ENCODE data around the gene MEA1.

MEA1 gene

GRCh38 chr6:43020052-43020705, 6.4 kb upstream of the MEA1 start:
- no peaks in the 10 kb centered on the region for H3K27me3 ChIP-seq (ENCODE audit: control insufficient read depth in 1 of 2, insufficient read depth in 2 of 2, low read length in 2 of 2)
- no peaks in the 10 kb centered on the region for H3K9me3 ChIP-seq (ENCODE audit: low read length)
- no peak overlapping the region for H3K4me3 ChIP-seq (ENCODE audit: low read depth in 1 of 2, low read length in 2 of 2)
- peaks cover 44% of the 10 kb centered on the region for H3K4me1 ChIP-seq (ENCODE audit: insufficient read depth, low read length)
- H3K36me3 ChIP-seq (ENCODE audit: insufficient read depth, low read length), result peaks cover 40% of the 10 kb centered on the region
- H3K27ac ChIP-seq (ENCODE audit: low read depth, low read length), result peak overlapping the region; percentile 90
- no peak overlapping the region for H3K9ac ChIP-seq (ENCODE audit: low read length)

- no peak overlapping the region for H3K27ac ChIP-seq (ENCODE audit: low read depth, low read length)
- no peaks in the 10 kb centered on the region for H3K27me3 ChIP-seq (ENCODE audit: control insufficient read depth in 1 of 2, insufficient read depth in 2 of 2, low read length in 2 of 2)
- no peaks in the 10 kb centered on the region for H3K9me3 ChIP-seq (ENCODE audit: low read length)
- no peak overlapping the region for H3K4me3 ChIP-seq (ENCODE audit: low read depth in 1 of 2, low read length in 2 of 2)
- H3K4me1 ChIP-seq (ENCODE audit: insufficient read depth, low read length), result peaks cover 49% of the 10 kb centered on the region
- no peak overlapping the region for H3K9ac ChIP-seq (ENCODE audit: low read length)
- H3K36me3 ChIP-seq (ENCODE audit: insufficient read depth, low read length), result peaks cover 30% of the 10 kb centered on the region
Observed at GRCh38 chr6:43019152-43019551, 5.4 kb upstream of the MEA1 start.

GRCh38 chr6:43016943-43017334, 3.2 kb upstream of the MEA1 start:
- Histone ChIP-seq H3K9me3 (ENCODE audit: low read length) (no peaks in the 10 kb centered on the region), H3K9ac (ENCODE audit: low read length) (no peak overlapping the region), H3K4me3 (ENCODE audit: low read depth in 1 of 2, low read length in 2 of 2) (no peak overlapping the region), H3K36me3 (ENCODE audit: insufficient read depth, low read length) (peaks cover 31% of the 10 kb centered on the region), H3K27ac (ENCODE audit: low read depth, low read length) (no peak overlapping the region), H3K4me1 (ENCODE audit: insufficient read depth, low read length) (peaks cover 47% of the 10 kb centered on the region), H3K27me3 (ENCODE audit: control insufficient read depth in 1 of 2, insufficient read depth in 2 of 2, low read length in 2 of 2) (no peaks in the 10 kb centered on the region)

GRCh38 chr6:43016176-43016942, 2.6 kb upstream of the MEA1 start:
- Histone ChIP-seq H3K36me3 (ENCODE audit: insufficient read depth, low read length) (peaks cover 37% of the 10 kb centered on the region), H3K9ac (ENCODE audit: low read length) (no peak overlapping the region), H3K4me1 (ENCODE audit: insufficient read depth, low read length) (peaks cover 47% of the 10 kb centered on the region), H3K27me3 (ENCODE audit: control insufficient read depth in 1 of 2, insufficient read depth in 2 of 2, low read length in 2 of 2) (no peaks in the 10 kb centered on the region), H3K9me3 (ENCODE audit: low read length) (no peaks in the 10 kb centered on the region), H3K4me3 (ENCODE audit: low read depth in 1 of 2, low read length in 2 of 2) (no peak overlapping the region), H3K27ac (ENCODE audit: low read depth, low read length) (no peak overlapping the region)

GRCh38 chr6:43014434-43014909, 726 bp upstream of the MEA1 start:
- Histone ChIP-seq H3K4me1 (ENCODE audit: insufficient read depth, low read length) (peaks cover 39% of the 10 kb centered on the region), H3K27ac (ENCODE audit: low read depth, low read length) (peak overlapping the region; percentile 68), H3K4me3 (ENCODE audit: low read depth in 1 of 2, low read length in 2 of 2) (peak overlapping the region; percentile 75 to 89), H3K9me3 (ENCODE audit: low read length) (no peaks in the 10 kb centered on the region), H3K27me3 (ENCODE audit: control insufficient read depth in 1 of 2, insufficient read depth in 2 of 2, low read length in 2 of 2) (no peaks in the 10 kb centered on the region), H3K36me3 (ENCODE audit: insufficient read depth, low read length) (peaks cover 46% of the 10 kb centered on the region), H3K9ac (ENCODE audit: low read length) (peak overlapping the region; percentile 85)

- Histone ChIP-seq H3K4me3 (ENCODE audit: low read depth in 1 of 2, low read length in 2 of 2) (peak overlapping the region; percentile 50 to 89), H3K9ac (ENCODE audit: low read length) (peak overlapping the region; percentile 72), H3K36me3 (ENCODE audit: insufficient read depth, low read length) (peaks cover 46% of the 10 kb centered on the region), H3K27ac (ENCODE audit: low read depth, low read length) (peak overlapping the region; percentile 78), H3K4me1 (ENCODE audit: insufficient read depth, low read length) (peaks cover 39% of the 10 kb centered on the region), H3K27me3 (ENCODE audit: control insufficient read depth in 1 of 2, insufficient read depth in 2 of 2, low read length in 2 of 2) (no peaks in the 10 kb centered on the region), H3K9me3 (ENCODE audit: low read length) (no peaks in the 10 kb centered on the region)
Observed at GRCh38 chr6:43013097-43013842, 476 bp downstream of the MEA1 start.

GRCh38 chr6:43012364-43012763, 1.4 kb downstream of the MEA1 start:
- peak overlapping the region; percentile 72 for H3K9ac ChIP-seq (ENCODE audit: low read length)
- no peaks in the 10 kb centered on the region for H3K27me3 ChIP-seq (ENCODE audit: control insufficient read depth in 1 of 2, insufficient read depth in 2 of 2, low read length in 2 of 2)
- H3K4me3 ChIP-seq (ENCODE audit: low read depth in 1 of 2, low read length in 2 of 2), result no peak overlapping the region
- H3K9me3 ChIP-seq (ENCODE audit: low read length), result no peaks in the 10 kb centered on the region
- H3K36me3 ChIP-seq (ENCODE audit: insufficient read depth, low read length), result peaks cover 48% of the 10 kb centered on the region
- H3K4me1 ChIP-seq (ENCODE audit: insufficient read depth, low read length), result peaks cover 39% of the 10 kb centered on the region
- H3K27ac ChIP-seq (ENCODE audit: low read depth, low read length), result no peak overlapping the region

GRCh38 chr6:43011207-43011606, 2.5 kb downstream of the MEA1 start:
- Histone ChIP-seq H3K9ac (ENCODE audit: low read length) (no peak overlapping the region), H3K36me3 (ENCODE audit: insufficient read depth, low read length) (peaks cover 57% of the 10 kb centered on the region), H3K27me3 (ENCODE audit: control insufficient read depth in 1 of 2, insufficient read depth in 2 of 2, low read length in 2 of 2) (no peaks in the 10 kb centered on the region), H3K9me3 (ENCODE audit: low read length) (no peaks in the 10 kb centered on the region), H3K27ac (ENCODE audit: low read depth, low read length) (no peak overlapping the region), H3K4me1 (ENCODE audit: insufficient read depth, low read length) (peaks cover 28% of the 10 kb centered on the region), H3K4me3 (ENCODE audit: low read depth in 1 of 2, low read length in 2 of 2) (no peak overlapping the region)

GRCh38 chr6:43009124-43009523, 4.6 kb downstream of the MEA1 start:
- Histone ChIP-seq H3K9me3 (ENCODE audit: low read length) (no peaks in the 10 kb centered on the region), H3K36me3 (ENCODE audit: insufficient read depth, low read length) (peaks cover 63% of the 10 kb centered on the region), H3K27ac (ENCODE audit: low read depth, low read length) (no peak overlapping the region), H3K9ac (ENCODE audit: low read length) (no peak overlapping the region), H3K27me3 (ENCODE audit: control insufficient read depth in 1 of 2, insufficient read depth in 2 of 2, low read length in 2 of 2) (no peaks in the 10 kb centered on the region), H3K4me1 (ENCODE audit: insufficient read depth, low read length) (peaks cover 12% of the 10 kb centered on the region), H3K4me3 (ENCODE audit: low read depth in 1 of 2, low read length in 2 of 2) (no peak overlapping the region)

GRCh38 chr6:43007126-43007525, 6.6 kb downstream of the MEA1 start:
- Histone ChIP-seq H3K36me3 (ENCODE audit: insufficient read depth, low read length) (peaks cover 62% of the 10 kb centered on the region), H3K4me3 (ENCODE audit: low read depth in 1 of 2, low read length in 2 of 2) (no peak overlapping the region), H3K9ac (ENCODE audit: low read length) (no peak overlapping the region), H3K9me3 (ENCODE audit: low read length) (no peaks in the 10 kb centered on the region), H3K27me3 (ENCODE audit: control insufficient read depth in 1 of 2, insufficient read depth in 2 of 2, low read length in 2 of 2) (no peaks in the 10 kb centered on the region), H3K4me1 (ENCODE audit: insufficient read depth, low read length) (no peaks in the 10 kb centered on the region), H3K27ac (ENCODE audit: low read depth, low read length) (no peak overlapping the region)

GRCh38 chr6:43006251-43006650, 7.5 kb downstream of the MEA1 start:
- no peaks in the 10 kb centered on the region for H3K27me3 ChIP-seq (ENCODE audit: control insufficient read depth in 1 of 2, insufficient read depth in 2 of 2, low read length in 2 of 2)
- no peaks in the 10 kb centered on the region for H3K4me1 ChIP-seq (ENCODE audit: insufficient read depth, low read length)
- no peak overlapping the region for H3K4me3 ChIP-seq (ENCODE audit: low read depth in 1 of 2, low read length in 2 of 2)
- no peak overlapping the region for H3K27ac ChIP-seq (ENCODE audit: low read depth, low read length)
- H3K36me3 ChIP-seq (ENCODE audit: insufficient read depth, low read length), result peaks cover 53% of the 10 kb centered on the region
- H3K9ac ChIP-seq (ENCODE audit: low read length), result no peak overlapping the region
- H3K9me3 ChIP-seq (ENCODE audit: low read length), result no peaks in the 10 kb centered on the region
